Upper lobe of right lung (tissue), 1 donor: ENCODE results near the gene STEAP1. TPM values are rescaled to one million over a fixed set of nuclear protein-coding genes. Genes with fewer than 3 reads are reported as not detected.
A peak's percentile ranks its signal among the peaks of the same experiment; 100 is the strongest.
"Not testable (repeated sequence)": the region's sequence is repeated elsewhere in the genome, so short reads cannot be mapped to it uniquely, and the experiment has no call there.

Experiments used
- ATAC-seq: fragments of 200-7000 bp; cut with Tn5 transposase; one replicate; pipeline ENCODE4 v1.9.1; 2020; ENCODE audit warnings: mild to moderate bottlenecking, moderate library complexity
- DNase-seq: peaks from one replicate; pipeline ENCODE4 v3.0.0-alpha.2; 2020
- H3K27ac ChIP-seq: fragments of 200-600 bp; one replicate; pipeline ENCODE4 v1.8.0; 2022
- H3K27me3 ChIP-seq: fragments of 200-600 bp; one replicate; pipeline ENCODE4 v1.8.0; 2022; ENCODE audit warnings: mild to moderate bottlenecking
- H3K36me3 ChIP-seq: fragments of 200-600 bp; one replicate; pipeline ENCODE4 v1.8.0; 2022
- H3K4me1 ChIP-seq: fragments of 200-600 bp; one replicate; pipeline ENCODE4 v1.8.0; 2022
- H3K4me3 ChIP-seq: fragments of 200-600 bp; one replicate; pipeline ENCODE4 v1.8.0; 2022; ENCODE audit warnings: mild to moderate bottlenecking
- H3K9me3 ChIP-seq: fragments of 200-600 bp; one replicate; pipeline ENCODE4 v1.8.0; 2022
- CTCF ChIP-seq: fragments of 200-600 bp; IDR thresholded peaks from one replicate; pipeline ENCODE4 v1.8.0; 2022; ENCODE audit warnings: antibody characterized with exemption
- intact Hi-C: fragments of 100-400 bp; cut with DNase I; formaldehyde crosslinking; loops from one replicate; pipeline ENCODE4 v1.11.0; 2022
- total RNA-seq: library from RNA; stranded (reverse); fragmentation: NEBNext Ultra II Directional; extraction: Animal tissue kit (Norgen Biotek cat#: 25700); gene quantifications from one replicate; pipeline ENCODE4 v1.2.1, GENCODE V29; 2021
- donor health status: DM: no; HTN: yes; CAD: no; lungs with severe emphysema.

Gene STEAP1
- total RNA-seq, 1 donor from 2014 or later = 5.7 TPM

DNA sequence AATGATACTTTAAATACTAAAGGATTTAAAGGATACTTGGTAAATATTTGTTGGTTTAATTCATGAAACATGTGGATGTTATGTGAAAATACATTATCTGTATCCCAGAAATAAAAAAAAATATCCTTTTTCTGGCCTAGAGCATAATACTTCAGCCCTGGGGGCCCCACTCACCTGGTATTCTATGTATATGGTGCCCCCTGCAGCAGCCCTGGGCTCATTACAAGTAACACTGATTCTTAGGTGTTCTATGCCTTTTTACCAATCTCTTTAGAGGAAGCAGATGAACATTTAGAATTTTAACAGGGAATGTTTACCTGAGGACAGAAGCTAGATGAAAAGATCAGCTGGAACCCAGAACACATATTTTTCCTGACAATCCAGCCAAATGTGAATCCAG lies 4.8 kb upstream of the STEAP1 start:
- H3K27me3 ChIP-seq, DNase-seq, H3K9me3 ChIP-seq, H3K36me3 ChIP-seq, ATAC-seq, H3K27ac ChIP-seq, H3K4me3 ChIP-seq, intact Hi-C loops, H3K4me1 ChIP-seq: not testable (repeated sequence)
- peak; percentile 39 for TF ChIP-seq CTCF

DNA sequence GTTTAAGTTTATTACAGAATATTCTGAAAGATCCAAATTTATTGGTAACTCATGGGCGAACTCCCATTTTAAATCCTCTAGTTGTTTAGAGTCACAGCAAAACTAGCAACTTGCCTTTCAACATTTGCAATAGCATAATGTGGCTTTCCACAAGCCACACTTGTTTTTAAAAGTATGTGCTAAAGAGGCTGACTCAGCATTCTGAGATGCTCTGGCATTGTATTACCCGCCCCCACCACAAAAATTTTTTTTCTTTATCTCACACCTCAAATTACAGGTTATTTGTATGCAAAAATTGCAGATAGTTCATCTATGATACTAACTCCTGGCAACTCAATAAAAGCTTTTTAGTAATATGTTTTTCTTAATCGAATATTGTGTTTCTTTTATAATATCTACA lies 2.4 kb upstream of the STEAP1 start:
- ATAC-seq, DNase-seq, H3K27ac ChIP-seq, H3K4me3 ChIP-seq, intact Hi-C loops, H3K4me1 ChIP-seq, H3K36me3 ChIP-seq, H3K9me3 ChIP-seq, H3K27me3 ChIP-seq: not testable (repeated sequence)

- H3K36me3 ChIP-seq, H3K4me1 ChIP-seq, H3K27me3 ChIP-seq, H3K27ac ChIP-seq, H3K4me3 ChIP-seq, intact Hi-C loops, DNase-seq, H3K9me3 ChIP-seq, ATAC-seq: not testable (repeated sequence)
- TF ChIP-seq CTCF = peak; percentile 59
Measured at GRCh38 chr7:90152642-90153253, 1.5 kb upstream of the STEAP1 start.

- TF ChIP-seq CTCF = no peak
- intact Hi-C loops = no loop called here
- no peaks in the 10 kb centered on the region for H3K4me1 ChIP-seq
- H3K27ac ChIP-seq = no peak overlapping the region
- H3K27me3 ChIP-seq = no peaks in the 10 kb centered on the region
- no peaks in the 10 kb centered on the region for H3K36me3 ChIP-seq
- ATAC-seq (no peak), DNase-seq (no peak)
- peak overlapping the region; percentile 25 for H3K4me3 ChIP-seq
- no peaks in the 10 kb centered on the region for H3K9me3 ChIP-seq
Measured at GRCh38 chr7:90155206-90155605, 937 bp downstream of the STEAP1 start.

- intact Hi-C loops, DNase-seq, H3K9me3 ChIP-seq: not testable (repeated sequence)
Measured at GRCh38 chr7:90157331-90157730, 3.1 kb downstream of the STEAP1 start.

GRCh38 chr7:90157761-90158350 lies 3.6 kb downstream of the STEAP1 start:
- ATAC-seq, H3K27me3 ChIP-seq, H3K4me3 ChIP-seq, intact Hi-C loops, DNase-seq, H3K4me1 ChIP-seq, H3K36me3 ChIP-seq, H3K9me3 ChIP-seq, H3K27ac ChIP-seq: not testable (repeated sequence)

More at GRCh38 chr7:90157331-90157730, 3.1 kb downstream of the STEAP1 start:
- H3K4me3 ChIP-seq, H3K27ac ChIP-seq, H3K4me1 ChIP-seq, ATAC-seq, H3K36me3 ChIP-seq, H3K27me3 ChIP-seq: not testable (repeated sequence)

GRCh38 chr7:90163534-90163933 lies 9.3 kb downstream of the STEAP1 start:
- DNase-seq (no peak), ATAC-seq (no peak)
- no peaks in the 10 kb centered on the region for H3K9me3 ChIP-seq
- TF ChIP-seq CTCF = no peak
- no peak overlapping the region for H3K4me3 ChIP-seq
- intact Hi-C loops = no loop called here
- no peaks in the 10 kb centered on the region for H3K36me3 ChIP-seq
- no peaks in the 10 kb centered on the region for H3K27me3 ChIP-seq
- no peak overlapping the region for H3K27ac ChIP-seq
- no peaks in the 10 kb centered on the region for H3K4me1 ChIP-seq
